GM23338 (cell line): ENCODE results near the gene CCL20. TPM values are rescaled to one million over a fixed set of nuclear protein-coding genes. Genes with fewer than 3 reads are reported as not detected.

ENCODE experiments used
- ATAC-seq: fragments of 200-7000 bp; cut with Tn5 transposase; 3 replicates; pipeline ENCODE4 v1.9.1; 2020
- DNase-seq: peaks from one replicate; pipeline ENCODE4 v3.0.0-alpha.2; 2015; ENCODE audit warnings: low spot score
- H2AFZ ChIP-seq: fragments of 200-600 bp; sonication (generic); 2 replicates; pipeline ENCODE4 v1.8.0; 2016; ENCODE audit warnings: antibody characterized with exemption, mild to moderate bottlenecking, moderate library complexity
- H3F3A ChIP-seq: fragments of 200-600 bp; sonication (generic); replicated peaks from 2 replicates; pipeline ENCODE4 v1.8.0; 2017; ENCODE audit warnings: antibody characterized with exemption, mixed run types, low read depth
- H3K27ac ChIP-seq: fragments of 200-600 bp; sonication (generic); 2 replicates; pipeline ENCODE4 v1.6.1; 2016; ENCODE audit warnings: low read depth
- H3K27me3 ChIP-seq: fragments of 200-600 bp; sonication (generic); 2 replicates; pipeline ENCODE4 v1.8.0; 2016; ENCODE audit warnings: mild to moderate bottlenecking, mixed run types, moderate library complexity; ENCODE audit not compliant: insufficient read depth
- H3K36me3 ChIP-seq: fragments of 200-600 bp; sonication (generic); 2 replicates; pipeline ENCODE4 v1.8.0; 2016; ENCODE audit warnings: mild to moderate bottlenecking; ENCODE audit not compliant: insufficient read depth
- H3K4me1 ChIP-seq: fragments of 200-600 bp; sonication (generic); 2 replicates; pipeline ENCODE4 v1.8.0; 2016; ENCODE audit warnings: mild to moderate bottlenecking, moderate library complexity; ENCODE audit not compliant: insufficient read depth
- H3K4me2 ChIP-seq: fragments of 200-600 bp; sonication (generic); 2 replicates; pipeline ENCODE4 v1.7.1; 2017; ENCODE audit warnings: mixed run types
- H3K4me3 ChIP-seq: fragments of 200-600 bp; sonication (generic); 2 replicates; pipeline ENCODE4 v1.6.1; 2016; ENCODE audit warnings: mixed run types
- H3K79me2 ChIP-seq: fragments of 200-600 bp; sonication (generic); replicated peaks from 2 replicates; pipeline ENCODE4 v1.8.0; 2017; ENCODE audit warnings: mild to moderate bottlenecking; ENCODE audit not compliant: insufficient read depth
- H3K9me2 ChIP-seq: fragments of 200-600 bp; sonication (generic); 2 replicates; pipeline ENCODE4 v1.8.0; 2017; ENCODE audit not compliant: insufficient read depth
- H4K20me1 ChIP-seq: fragments of 200-600 bp; sonication (generic); replicated peaks from 2 replicates; pipeline ENCODE4 v1.8.0; 2017; ENCODE audit warnings: mild to moderate bottlenecking; ENCODE audit not compliant: insufficient read depth
- H3K27ac Mint-ChIP-seq: 2 replicates; pipeline ENCODE4 v1.8.0; 2020; ENCODE audit warnings: inconsistent platforms, mild to moderate bottlenecking, moderate library complexity, mixed read lengths
- H3K27me3 Mint-ChIP-seq: 3 replicates; pipeline ENCODE4 v1.8.0; 2022; ENCODE audit warnings: low read depth, mild to moderate bottlenecking, moderate library complexity, mixed read lengths, inconsistent platforms; ENCODE audit not compliant: insufficient read depth, poor library complexity
- H3K36me3 Mint-ChIP-seq: 3 replicates; pipeline ENCODE4 v1.8.0; 2021; ENCODE audit warnings: low read depth, mild to moderate bottlenecking, inconsistent platforms, moderate library complexity, mixed read lengths
- H3K4me1 Mint-ChIP-seq: 3 replicates; pipeline ENCODE4 v1.8.0; 2020; ENCODE audit warnings: mild to moderate bottlenecking, inconsistent platforms, mixed read lengths
- H3K4me3 Mint-ChIP-seq: 3 replicates; pipeline ENCODE4 v1.8.0; 2021; ENCODE audit warnings: moderate library complexity, mild to moderate bottlenecking, inconsistent platforms, mixed read lengths
- H3K9me3 Mint-ChIP-seq: 3 replicates; pipeline ENCODE4 v1.8.0; 2020; ENCODE audit warnings: moderate library complexity, mild to moderate bottlenecking, inconsistent platforms, mixed read lengths
- CREB1 ChIP-seq: fragments of 250-450 bp; sonication (Bioruptor Pico); IDR thresholded peaks from 2 replicates; pipeline ENCODE4 v1.5.0; 2020; ENCODE audit warnings: low read depth, mild to moderate bottlenecking, moderate library complexity
- EZH2phosphoT487 ChIP-seq: fragments of 200-600 bp; sonication (generic); IDR thresholded peaks from one replicate; pipeline ENCODE4 v1.8.1; 2018; ENCODE audit warnings: antibody characterized with exemption; ENCODE audit not compliant: unreplicated experiment
- JUNB ChIP-seq: IDR thresholded peaks from one replicate; pipeline ENCODE4 v1.6.1; 2016; ENCODE audit warnings: antibody characterized with exemption; ENCODE audit not compliant: unreplicated experiment
- NANOG ChIP-seq: IDR thresholded peaks from 2 replicates; pipeline ENCODE4 v1.6.1; 2016; ENCODE audit warnings: antibody characterized with exemption, borderline replicate concordance
- POLR2AphosphoS5 ChIP-seq: IDR thresholded peaks from 2 replicates; pipeline ENCODE4 v1.6.1; 2016; ENCODE audit warnings: antibody characterized with exemption, low read depth
- STAT1 ChIP-seq: IDR thresholded peaks from one replicate; pipeline ENCODE4 v1.6.1; 2016; ENCODE audit warnings: antibody characterized with exemption; ENCODE audit not compliant: unreplicated experiment
- ZNF114 ChIP-seq: fragments of 250-450 bp; sonication (Bioruptor Pico); IDR thresholded peaks from 2 replicates; pipeline ENCODE4 v1.5.0; 2020; ENCODE audit warnings: mild to moderate bottlenecking, moderate library complexity
- ZNF331 ChIP-seq: fragments of 250-450 bp; sonication (Bioruptor Pico); IDR thresholded peaks from 2 replicates; pipeline ENCODE4 v1.5.0; 2020; ENCODE audit warnings: low read depth, mild to moderate bottlenecking, moderate library complexity
- polyA plus RNA-seq: library from polyadenylated mRNA; unstranded; fragments of >200 nt; fragmentation: Nextera tagmentation; extraction: Ambion mirVana; gene quantifications from 2 replicates; pipeline ENCODE4 v1.2.1, GENCODE V29; 2016
- total RNA-seq: library from RNA; depleted of rRNA; stranded (reverse); fragments of >200 nt; shearing (Covaris generic); gene quantifications from 2 replicates; pipeline ENCODE4 v1.2.3, GENCODE V29; 2014
- TF ChIP-seq, protein P1 (sequence below): IDR thresholded peaks from 2 replicates; pipeline ENCODE4 v1.6.1; 2016; ENCODE audit warnings: antibody characterized with exemption
- TF ChIP-seq, protein P2 (sequence below): IDR thresholded peaks from one replicate; pipeline ENCODE4 v1.6.1; 2018; ENCODE audit warnings: antibody characterized with exemption; ENCODE audit not compliant: unreplicated experiment
- TF ChIP-seq, protein P3 (sequence below), 2 experiments: fragments of 200-600 bp in 1 of 2; sonication (generic) in 1 of 2; conservative IDR thresholded peaks; 2 replicates each; pipeline versions ENCODE4 v1.5.1 to v1.6.1; 2016 to 2017; ENCODE audit warnings: antibody characterized with exemption in 2 of 2, low read depth in 2 of 2, mild to moderate bottlenecking in 2 of 2, moderate library complexity in 1 of 2

Gene CCL20
- total and polyA plus RNA-seq, 2 experiments from 2014 or later: not detected

DNA sequence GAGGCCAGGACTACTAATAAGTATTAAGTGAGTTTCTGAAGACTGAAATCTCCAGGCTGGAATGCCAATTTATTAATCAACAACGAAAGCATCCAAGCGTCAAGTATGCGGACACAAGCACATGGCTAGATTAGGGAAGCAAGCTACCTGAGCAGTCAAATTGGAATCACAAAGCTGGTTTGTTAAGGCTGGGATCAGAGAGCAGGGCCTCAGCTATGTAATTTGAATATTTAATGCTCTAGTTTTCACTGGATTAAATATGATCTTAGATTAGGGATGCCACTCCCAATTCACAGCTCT, 5.7 kb downstream of the CCL20 start (continued):
- TF ChIP-seq, protein P1, sequence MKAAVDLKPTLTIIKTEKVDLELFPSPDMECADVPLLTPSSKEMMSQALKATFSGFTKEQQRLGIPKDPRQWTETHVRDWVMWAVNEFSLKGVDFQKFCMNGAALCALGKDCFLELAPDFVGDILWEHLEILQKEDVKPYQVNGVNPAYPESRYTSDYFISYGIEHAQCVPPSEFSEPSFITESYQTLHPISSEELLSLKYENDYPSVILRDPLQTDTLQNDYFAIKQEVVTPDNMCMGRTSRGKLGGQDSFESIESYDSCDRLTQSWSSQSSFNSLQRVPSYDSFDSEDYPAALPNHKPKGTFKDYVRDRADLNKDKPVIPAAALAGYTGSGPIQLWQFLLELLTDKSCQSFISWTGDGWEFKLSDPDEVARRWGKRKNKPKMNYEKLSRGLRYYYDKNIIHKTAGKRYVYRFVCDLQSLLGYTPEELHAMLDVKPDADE: no peak
- TF ChIP-seq EZH2phosphoT487: no peak
- TF ChIP-seq, protein P2, sequence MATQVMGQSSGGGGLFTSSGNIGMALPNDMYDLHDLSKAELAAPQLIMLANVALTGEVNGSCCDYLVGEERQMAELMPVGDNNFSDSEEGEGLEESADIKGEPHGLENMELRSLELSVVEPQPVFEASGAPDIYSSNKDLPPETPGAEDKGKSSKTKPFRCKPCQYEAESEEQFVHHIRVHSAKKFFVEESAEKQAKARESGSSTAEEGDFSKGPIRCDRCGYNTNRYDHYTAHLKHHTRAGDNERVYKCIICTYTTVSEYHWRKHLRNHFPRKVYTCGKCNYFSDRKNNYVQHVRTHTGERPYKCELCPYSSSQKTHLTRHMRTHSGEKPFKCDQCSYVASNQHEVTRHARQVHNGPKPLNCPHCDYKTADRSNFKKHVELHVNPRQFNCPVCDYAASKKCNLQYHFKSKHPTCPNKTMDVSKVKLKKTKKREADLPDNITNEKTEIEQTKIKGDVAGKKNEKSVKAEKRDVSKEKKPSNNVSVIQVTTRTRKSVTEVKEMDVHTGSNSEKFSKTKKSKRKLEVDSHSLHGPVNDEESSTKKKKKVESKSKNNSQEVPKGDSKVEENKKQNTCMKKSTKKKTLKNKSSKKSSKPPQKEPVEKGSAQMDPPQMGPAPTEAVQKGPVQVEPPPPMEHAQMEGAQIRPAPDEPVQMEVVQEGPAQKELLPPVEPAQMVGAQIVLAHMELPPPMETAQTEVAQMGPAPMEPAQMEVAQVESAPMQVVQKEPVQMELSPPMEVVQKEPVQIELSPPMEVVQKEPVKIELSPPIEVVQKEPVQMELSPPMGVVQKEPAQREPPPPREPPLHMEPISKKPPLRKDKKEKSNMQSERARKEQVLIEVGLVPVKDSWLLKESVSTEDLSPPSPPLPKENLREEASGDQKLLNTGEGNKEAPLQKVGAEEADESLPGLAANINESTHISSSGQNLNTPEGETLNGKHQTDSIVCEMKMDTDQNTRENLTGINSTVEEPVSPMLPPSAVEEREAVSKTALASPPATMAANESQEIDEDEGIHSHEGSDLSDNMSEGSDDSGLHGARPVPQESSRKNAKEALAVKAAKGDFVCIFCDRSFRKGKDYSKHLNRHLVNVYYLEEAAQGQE: no peak
- no peak for TF ChIP-seq STAT1
- no peak for TF ChIP-seq ZNF331 (CRISPR knock-in tag)
- no peak for TF ChIP-seq JUNB
- TF ChIP-seq POLR2AphosphoS5: no peak
- no peak for TF ChIP-seq NANOG

DNA sequence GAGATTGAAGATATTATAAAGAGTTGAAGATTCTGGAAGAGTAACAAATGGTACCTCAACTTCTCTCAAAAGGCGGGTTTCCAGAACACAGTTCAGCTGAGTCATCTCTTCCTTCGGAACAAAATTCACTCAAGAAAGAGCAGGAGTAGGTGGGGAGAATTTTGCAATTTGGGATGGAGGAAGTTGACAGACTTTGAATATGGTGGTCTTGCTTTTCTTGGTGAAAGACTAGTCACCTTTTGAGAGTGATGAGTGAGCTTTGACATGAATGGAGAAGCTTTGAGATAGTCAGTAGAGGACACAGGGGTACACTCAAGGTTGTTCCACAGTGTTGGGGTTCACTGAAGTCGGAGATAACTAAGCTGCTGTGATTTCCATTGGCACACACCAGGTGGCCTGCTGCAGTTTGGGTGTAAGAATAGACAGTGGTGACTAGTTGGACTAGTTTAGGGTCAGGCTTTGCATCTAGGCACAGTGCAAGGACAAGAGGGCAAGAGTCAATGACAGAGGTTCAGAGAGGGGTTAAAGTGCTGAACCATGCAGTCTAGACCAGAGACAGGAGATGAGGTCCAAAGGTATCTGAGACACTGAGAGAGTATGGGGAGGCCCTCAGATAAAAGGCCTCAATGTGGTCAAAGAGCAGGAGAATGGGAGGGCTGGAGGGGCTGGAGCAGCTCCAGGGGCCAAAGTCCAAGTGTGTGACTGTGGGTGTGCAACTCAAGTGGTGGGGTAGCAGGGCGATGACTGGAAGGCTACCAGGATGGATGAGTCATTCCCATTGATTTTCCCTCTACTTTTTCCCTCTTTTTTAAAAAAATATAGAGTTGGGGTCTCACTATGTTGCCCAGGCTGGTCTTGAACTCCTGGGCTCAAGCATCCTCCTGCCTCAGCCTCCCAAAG, 7.7 kb downstream of the CCL20 start:
- H4K20me1 ChIP-seq: no peaks in the 10 kb centered on the region
- DNase-seq (no peak), ATAC-seq (no peak)
- peaks cover 6% of the 10 kb centered on the region for H3K27me3 Mint-ChIP-seq
- H3K4me1 Mint-ChIP-seq: peaks cover 11% of the 10 kb centered on the region; the same call in 2 of the 3 replicates
- H3K4me1 ChIP-seq: peaks cover 5% of the 10 kb centered on the region; the same call in 1 of the 2 replicates
- no peaks in the 10 kb centered on the region for H3F3A ChIP-seq
- no peaks in the 10 kb centered on the region for H3K27me3 ChIP-seq
- H3K4me3 Mint-ChIP-seq: no peak overlapping the region
- H3K4me3 ChIP-seq: no peak overlapping the region
- H3K36me3 Mint-ChIP-seq: no peaks in the 10 kb centered on the region
- H2AFZ ChIP-seq: no peak overlapping the region
- H3K27ac ChIP-seq: no peak overlapping the region
- H3K4me2 ChIP-seq: no peak overlapping the region
- H3K36me3 ChIP-seq: no peaks in the 10 kb centered on the region
- TF ChIP-seq, protein P3, sequence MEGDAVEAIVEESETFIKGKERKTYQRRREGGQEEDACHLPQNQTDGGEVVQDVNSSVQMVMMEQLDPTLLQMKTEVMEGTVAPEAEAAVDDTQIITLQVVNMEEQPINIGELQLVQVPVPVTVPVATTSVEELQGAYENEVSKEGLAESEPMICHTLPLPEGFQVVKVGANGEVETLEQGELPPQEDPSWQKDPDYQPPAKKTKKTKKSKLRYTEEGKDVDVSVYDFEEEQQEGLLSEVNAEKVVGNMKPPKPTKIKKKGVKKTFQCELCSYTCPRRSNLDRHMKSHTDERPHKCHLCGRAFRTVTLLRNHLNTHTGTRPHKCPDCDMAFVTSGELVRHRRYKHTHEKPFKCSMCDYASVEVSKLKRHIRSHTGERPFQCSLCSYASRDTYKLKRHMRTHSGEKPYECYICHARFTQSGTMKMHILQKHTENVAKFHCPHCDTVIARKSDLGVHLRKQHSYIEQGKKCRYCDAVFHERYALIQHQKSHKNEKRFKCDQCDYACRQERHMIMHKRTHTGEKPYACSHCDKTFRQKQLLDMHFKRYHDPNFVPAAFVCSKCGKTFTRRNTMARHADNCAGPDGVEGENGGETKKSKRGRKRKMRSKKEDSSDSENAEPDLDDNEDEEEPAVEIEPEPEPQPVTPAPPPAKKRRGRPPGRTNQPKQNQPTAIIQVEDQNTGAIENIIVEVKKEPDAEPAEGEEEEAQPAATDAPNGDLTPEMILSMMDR (conservative IDR thresholded peaks at IDR 0.05; ENCODE audit: low read depth in 2 of 2): no peak
- TF ChIP-seq ZNF114 (CRISPR knock-in tag): no peak
- no peak for TF ChIP-seq JUNB
- TF ChIP-seq, protein P2: no peak
- no peak for TF ChIP-seq CREB1 (CRISPR knock-in tag)
- TF ChIP-seq ZNF331 (CRISPR knock-in tag): no peak
- TF ChIP-seq, protein P1: no peak
- no peak overlapping the region for H3K27ac Mint-ChIP-seq
- no peaks in the 10 kb centered on the region for H3K79me2 ChIP-seq
- no peaks in the 10 kb centered on the region; the same call in 2 of the 3 replicates for H3K9me3 Mint-ChIP-seq
- H3K9me2 ChIP-seq: 0 out of 2 replicates have a peak, but pooled peaks cover 5% of the 10 kb centered on the region
